SHP77 (cell line): ENCODE results near the gene NLN.
"Not testable (repeated sequence)": the region's sequence is repeated elsewhere in the genome, so short reads cannot be mapped to it uniquely, and the experiment has no call there.

Experiments
- DNase-seq, 2 experiments: peaks; one replicate each; lab custom pipeline; 2025; lab: John Stamatoyannopoulos, UW

NLN gene

GRCh38 chr5:65721720-65722574, at the start of gene NLN, which contains the start of gene SGTB:
NLN (plus strand) TSS chr5:65722205; CDS start chr5:65722374, 169 bp downstream.
SGTB (minus strand) TSS chr5:65722109; CDS start chr5:65720807, 1,302 bp downstream.
- peak; percentile 56 to 77 for DNase-seq

- DNase-seq = no peak
Measured at GRCh38 chr5:65672796-65673195, 49.2 kb upstream of the NLN start.

GRCh38 chr5:65674749-65675148, 47.3 kb upstream of the NLN start:
- DNase-seq = no peak

- DNase-seq = not testable (repeated sequence)
Measured at GRCh38 chr5:65676056-65676455, 45.9 kb upstream of the NLN start.

GRCh38 chr5:65682148-65682547, 39.9 kb upstream of the NLN start:
- no peak for DNase-seq

DNA sequence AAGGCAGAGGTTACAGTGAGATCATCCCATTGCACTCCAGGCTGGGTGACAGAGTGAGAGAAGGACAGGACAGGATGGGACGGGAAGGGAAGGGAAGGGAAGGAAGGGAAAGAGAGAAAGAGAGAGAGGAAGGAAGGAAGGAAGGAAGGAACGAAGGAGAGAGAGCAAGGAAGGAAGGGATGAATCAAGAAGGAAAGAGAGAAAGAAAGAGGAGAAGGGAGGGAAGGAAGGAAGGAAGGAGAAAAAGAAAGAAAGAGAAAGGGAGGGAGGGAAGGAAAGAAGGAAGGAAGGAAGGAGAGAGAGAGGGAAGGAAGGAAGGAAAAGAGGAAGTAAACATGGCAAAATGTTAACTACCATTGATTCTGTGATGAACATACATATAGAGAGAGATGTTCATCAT, 28.9 kb upstream of the NLN start:
- no peak for DNase-seq

- no peak for DNase-seq
Measured at GRCh38 chr5:65695162-65695755, 26.7 kb upstream of the NLN start.

DNA sequence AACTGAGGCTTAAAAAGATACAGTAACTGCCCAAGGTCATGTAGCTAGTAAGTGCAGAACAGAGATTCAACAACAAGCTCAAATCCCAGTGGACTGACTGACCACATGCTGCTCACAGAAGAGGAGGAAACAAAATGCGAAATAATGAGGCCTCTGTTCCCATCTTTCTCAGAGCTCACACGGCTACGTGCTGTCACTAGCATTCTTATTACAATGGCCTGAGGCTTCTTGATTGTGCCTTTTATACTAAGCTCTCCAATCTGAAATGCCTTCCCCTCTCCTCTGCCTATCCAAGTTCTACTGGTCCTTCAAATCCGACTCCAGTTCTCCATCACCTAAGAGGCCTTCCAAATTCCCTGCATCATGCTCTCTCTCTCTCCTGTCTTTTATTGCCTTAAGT, 26.1 kb upstream of the NLN start:
- no peak for DNase-seq

DNA sequence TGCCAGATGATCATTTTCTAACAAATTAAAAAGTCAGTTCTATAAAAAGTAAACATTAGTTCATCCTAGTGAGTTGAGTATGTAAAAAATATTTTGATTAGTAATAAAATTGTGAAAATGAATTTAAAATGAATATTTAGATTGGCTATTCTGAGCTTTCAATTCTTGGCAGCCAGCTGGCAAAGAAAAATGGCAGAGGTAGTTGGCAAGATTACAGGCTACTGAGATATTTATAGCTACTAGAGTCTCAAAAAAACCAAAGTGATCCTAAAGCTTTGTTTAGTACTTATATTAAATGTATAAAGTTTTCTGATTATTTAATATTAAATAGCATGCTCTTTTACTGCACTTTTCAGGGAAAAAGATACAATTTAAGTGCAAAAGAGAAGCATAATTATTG, 25.1 kb upstream of the NLN start:
- DNase-seq = no peak

DNA sequence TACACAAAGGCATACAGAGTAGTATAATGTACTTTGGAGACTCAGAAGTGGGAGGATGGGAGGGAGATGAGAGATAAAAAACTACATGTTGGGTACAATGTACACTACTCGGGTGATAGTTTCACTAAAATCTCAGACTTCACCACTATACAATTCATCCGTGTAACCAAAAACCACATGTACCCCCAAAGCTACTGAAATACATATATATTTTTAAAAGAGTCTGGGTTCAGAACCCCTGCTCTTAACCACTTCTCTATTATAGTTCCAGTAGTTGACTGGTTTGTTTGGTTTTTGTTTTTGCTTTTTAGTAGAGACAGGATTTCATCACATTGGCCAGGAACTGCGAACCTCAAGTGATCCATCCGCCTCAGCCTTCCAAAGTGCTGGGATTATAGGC, 22.7 kb upstream of the NLN start:
- no peak for DNase-seq

- DNase-seq = no peak
Measured at GRCh38 chr5:65702036-65702435, 20.0 kb upstream of the NLN start.

GRCh38 chr5:65704621-65705239, 17.3 kb upstream of the NLN start:
- no peak for DNase-seq

DNA sequence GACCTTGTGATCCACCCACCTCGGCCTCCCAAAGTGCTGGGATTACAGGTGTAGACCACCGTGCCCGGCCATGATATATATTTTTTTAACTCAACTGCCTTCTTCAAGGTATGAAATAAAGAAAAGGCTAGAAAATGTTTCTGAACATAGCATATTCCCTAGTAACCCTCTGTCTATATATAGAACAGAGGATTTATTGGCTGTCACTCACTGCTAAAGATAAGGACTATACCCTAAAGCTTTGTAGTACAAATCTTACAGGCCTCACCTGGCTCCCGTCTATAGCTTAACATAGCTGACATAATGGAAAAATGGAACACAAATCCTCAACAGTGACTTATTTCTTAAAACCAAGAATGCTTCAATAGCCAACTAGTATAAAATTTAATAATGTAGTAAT, 14.3 kb upstream of the NLN start:
- no peak for DNase-seq

GRCh38 chr5:65708145-65708544, 13.9 kb upstream of the NLN start:
- DNase-seq = no peak

DNA sequence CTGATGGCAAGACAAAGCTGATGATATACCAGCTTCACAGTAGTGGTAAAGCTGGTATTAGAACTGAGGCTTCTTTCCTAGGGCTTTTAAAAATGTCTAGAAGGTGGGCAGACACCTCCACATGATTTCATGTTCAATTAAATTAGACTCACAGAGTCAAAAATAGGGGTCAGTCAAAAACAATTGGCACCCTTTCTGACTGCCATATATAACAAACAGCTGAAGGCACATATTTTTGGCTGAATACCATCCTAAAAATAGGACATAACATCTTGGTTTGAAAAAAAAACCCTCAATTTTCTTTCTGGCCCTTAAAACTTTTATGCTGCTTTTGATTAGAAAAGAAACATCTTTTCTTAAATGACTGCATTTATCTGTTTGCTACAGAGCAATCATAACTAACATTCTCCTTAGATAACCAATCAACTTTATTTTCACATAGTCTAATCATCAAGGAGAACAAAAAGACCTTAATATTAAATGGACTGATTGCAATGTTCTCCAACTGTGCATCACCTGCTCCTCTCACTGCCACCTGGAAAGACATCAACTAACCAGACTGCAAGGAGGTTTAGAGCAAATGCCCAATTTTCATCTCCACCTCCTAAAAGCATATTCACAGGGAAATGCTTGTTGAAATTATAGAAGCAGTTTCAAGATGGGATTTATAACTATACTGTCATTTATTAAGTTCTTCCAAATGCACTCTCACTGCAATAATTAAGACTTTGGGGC, 3.3 kb upstream of the NLN start:
- DNase-seq = no peak

DNA sequence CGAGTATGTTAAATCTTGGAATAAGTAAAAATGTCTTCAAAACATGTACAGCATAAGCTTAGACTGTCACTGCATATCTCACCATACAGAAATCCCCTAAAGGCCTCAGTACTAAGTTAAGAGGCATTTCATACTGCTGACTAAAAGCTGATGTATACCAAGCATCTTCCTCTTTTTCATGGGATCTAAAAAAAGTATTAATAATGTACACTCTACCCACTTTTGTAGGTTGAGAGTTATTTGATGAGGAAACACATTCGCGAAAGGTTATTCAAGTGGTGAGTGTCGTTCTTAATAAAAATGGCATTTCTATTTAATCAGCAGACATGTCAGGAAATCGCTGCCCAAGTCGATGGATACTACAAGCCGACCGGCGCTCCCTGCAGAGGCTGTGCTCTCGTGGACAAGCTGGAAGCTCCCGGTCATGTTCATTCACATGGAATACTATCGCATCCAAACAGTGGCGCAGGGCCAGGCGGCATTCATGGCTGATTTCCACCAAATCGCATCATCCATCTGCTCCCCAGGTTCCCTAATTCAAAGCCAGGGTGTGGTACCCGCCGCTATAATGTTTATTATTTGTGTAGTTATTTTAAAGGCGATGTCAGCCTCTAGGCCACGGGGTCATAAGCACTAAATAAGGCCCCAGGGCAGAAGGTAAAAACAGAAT, 820 bp upstream of the NLN start:
- peak; percentile 67 to 81 for DNase-seq

- peak; percentile 49 to 52 for DNase-seq
Measured at GRCh38 chr5:65722575-65723403, 784 bp downstream of the NLN start.

DNA sequence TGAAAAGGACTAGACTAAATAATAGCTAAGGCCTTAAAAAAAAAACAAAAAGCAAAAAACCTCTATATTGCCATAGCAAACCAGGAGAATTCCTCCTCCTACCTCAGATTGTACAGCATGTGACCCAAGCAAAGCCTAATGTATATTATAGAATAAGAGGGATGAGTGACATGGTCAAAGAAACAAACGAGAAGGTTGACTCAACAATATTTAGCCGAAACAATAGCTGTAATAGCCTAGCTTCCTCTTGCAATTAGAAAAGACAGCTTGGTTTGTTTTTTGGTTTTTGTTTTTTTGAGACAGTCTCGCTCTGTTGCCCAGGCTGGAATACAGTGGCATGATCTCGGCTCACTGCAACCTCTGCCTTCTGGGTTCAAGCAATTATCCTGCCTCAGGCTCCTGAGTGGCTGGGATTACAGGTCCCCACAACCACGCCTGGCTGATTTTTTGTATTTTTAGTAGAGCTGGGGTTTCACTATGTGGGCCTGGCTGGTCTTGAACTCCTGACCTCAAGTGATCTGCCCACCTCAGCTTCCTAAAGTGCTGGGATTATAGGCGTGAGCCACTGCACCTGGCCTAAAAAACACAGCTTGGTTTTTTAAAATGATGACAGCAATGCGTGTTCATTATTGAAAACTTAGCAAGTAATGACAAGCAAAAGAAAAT, 5.6 kb downstream of the NLN start:
- DNase-seq = no peak

DNA sequence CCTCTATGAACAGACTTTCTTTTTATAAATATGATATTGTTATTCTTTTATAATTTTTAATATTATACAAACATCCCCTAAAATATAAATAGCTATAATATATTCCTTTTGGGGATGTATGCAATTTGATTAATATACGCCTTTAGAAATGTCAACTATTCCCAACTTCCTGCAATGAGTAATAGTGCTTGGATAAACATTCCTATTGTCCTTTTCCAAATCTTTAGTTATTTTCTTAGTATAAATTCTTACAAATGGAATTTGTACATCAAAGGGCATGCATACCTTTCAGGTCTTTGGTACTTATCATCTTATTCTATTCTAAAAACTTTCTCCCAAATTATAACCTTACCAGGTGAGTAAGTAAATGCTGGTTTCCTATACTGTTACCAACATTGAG, 6.2 kb downstream of the NLN start:
- no peak for DNase-seq

- DNase-seq = no peak
Measured at GRCh38 chr5:65730910-65731309, 8.9 kb downstream of the NLN start.
